ENCODE measurements around the gene HACL1.
A peak's percentile ranks its signal among the peaks of the same experiment; 100 is the strongest.

Gene HACL1

DNA sequence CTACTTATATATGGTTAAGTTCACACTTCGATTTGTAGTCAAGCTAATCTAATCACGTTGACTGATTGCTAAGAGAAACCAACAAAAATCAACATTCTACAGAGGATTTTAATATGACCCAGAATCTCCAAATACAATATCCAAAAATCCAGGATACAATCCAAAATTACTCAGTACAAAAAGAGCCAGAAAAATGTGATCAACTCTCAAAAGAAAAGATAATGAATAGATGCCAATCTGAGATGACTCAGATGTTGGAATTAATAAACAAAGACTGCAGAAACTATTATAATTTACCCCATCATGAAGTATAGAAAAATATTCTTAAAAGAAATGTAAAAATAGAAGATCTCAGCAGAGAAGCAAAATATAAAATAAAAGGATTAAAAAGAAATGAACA is 22.3 kb downstream of the HACL1 start:
- TF ChIP-seq GATA1 (IDR thresholded peaks at IDR 0.05; ENCODE audit: low read depth, low read length) (no peak), POLR2A (IDR thresholded peaks at IDR 0.05; ENCODE audit: low read length) (no peak)
- DNase-seq = no peak

DNA sequence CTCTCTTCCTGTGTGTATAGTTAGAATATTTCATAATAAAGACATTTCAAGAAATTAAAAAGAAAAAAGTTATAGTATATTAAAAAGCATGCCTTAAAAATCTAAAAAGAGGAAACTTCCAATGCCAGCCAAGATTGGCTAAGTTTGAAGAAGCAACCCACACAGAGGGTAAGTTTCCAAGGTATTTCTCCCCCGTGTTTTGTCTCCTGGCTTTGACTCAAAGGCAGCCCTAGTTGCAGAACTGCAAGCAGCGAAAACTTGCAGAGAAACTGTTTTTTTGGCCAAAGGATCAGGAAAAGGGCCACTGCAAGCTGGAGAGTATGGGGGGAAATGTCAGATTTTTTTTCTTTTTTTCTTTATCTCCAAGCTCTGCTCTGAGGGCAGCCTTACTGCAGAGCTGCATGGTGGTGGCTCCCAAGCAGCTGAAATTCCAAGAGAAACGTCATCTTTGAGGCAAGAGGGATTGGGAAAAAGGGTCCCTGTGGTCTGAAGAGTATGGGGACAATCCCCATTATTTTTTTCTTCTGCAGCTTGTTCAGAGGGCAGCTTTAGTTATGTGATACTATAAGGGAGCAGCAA is 23.0 kb downstream of the HACL1 start:
- DNase-seq = no peak
- no peak for TF ChIP-seq POLR2A (IDR thresholded peaks at IDR 0.05; ENCODE audit: low read length)
- TF ChIP-seq GATA1 (IDR thresholded peaks at IDR 0.05; ENCODE audit: low read depth, low read length) = no peak

DNA sequence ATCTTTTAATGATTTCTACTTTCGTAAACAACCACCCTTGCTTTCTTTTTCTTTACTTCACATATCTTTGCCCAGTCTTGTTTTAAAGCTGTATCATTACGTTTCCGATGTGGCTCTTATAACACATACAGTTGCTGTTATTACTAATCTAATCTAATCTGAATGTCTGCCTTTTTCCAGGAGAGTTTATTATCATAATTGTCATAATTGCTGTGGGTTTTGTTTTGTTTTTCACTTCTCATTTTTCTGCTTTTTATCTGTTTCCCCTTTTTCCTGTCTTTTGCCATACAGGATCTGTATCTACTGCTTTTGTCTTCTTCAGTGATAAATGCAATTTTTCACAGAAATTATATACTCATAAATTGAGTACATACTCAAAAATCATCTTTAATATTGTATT is 24.9 kb downstream of the HACL1 start:
- TF ChIP-seq GATA1 (IDR thresholded peaks at IDR 0.05; ENCODE audit: low read depth, low read length) (no peak), POLR2A (IDR thresholded peaks at IDR 0.05; ENCODE audit: low read length) (no peak)
- DNase-seq = peak in 1 of 2 experiments; percentile 16

DNA sequence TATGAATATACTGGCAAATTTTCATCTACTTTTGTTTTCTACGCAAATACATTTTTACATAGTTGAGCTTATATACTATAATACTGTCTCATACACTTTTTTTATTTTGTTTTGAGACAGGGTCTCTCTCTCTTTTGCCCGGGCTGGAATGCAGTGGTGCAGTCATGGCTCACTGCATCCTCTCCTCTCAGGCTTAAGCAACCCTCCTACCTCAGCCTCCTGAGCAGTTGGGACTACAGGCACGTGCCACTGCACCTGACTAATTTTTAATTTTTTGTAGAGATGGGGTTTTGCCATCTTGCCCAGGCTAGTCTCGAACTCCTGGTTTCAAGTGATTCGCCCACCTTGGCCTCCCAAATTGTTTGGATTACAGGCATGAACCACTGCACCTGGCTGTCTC is 25.9 kb downstream of the HACL1 start:
- TF ChIP-seq GATA1 (IDR thresholded peaks at IDR 0.05; ENCODE audit: low read depth, low read length) (no peak), POLR2A (IDR thresholded peaks at IDR 0.05; ENCODE audit: low read length) (no peak)
- DNase-seq = no peak

DNA sequence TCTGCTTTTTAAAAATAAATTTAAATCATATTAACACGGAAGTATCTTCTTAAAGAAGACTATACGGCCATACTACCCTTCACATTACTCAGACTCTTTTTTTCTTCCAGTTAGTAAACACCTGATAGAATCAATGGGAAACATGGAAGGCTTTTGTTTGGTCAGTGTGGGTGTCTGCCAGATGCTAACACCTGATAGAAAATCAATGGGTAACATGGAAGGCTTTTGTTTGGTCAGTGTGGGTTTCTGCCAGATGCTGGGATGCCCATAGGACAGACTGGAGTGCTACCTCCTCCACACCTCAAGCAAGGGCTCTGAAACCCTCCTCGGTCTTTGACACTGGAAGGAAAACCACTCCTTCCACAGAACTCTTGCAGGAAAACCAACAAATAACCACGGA is 29.2 kb downstream of the HACL1 start:
- DNase-seq = no peak
- TF ChIP-seq POLR2A (IDR thresholded peaks at IDR 0.05; ENCODE audit: low read length) (no peak), GATA1 (IDR thresholded peaks at IDR 0.05; ENCODE audit: low read depth, low read length) (no peak)

DNA sequence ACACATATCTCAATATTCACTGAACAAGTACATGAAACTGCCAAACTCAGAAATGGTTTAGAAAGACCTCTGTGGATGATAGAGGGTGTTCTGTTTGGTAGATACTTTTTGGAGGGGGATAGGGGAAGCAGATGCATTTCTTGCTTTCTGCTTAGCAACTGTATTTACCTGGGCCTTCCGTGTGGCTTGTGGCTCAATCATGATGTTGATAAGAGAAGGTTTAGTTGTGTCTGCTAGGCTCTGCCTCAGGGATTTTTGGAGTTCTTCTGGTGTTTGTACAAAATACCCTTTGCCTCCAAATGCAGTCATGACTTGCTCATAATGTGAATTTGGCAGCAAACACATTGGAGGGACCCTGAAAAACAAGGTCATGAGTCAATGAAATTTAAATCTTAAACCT is 38.2 kb downstream of the HACL1 start:
- DNase-seq = no peak
- TF ChIP-seq GATA1 (IDR thresholded peaks at IDR 0.05; ENCODE audit: low read depth, low read length) (no peak), POLR2A (IDR thresholded peaks at IDR 0.05; ENCODE audit: low read length) (no peak)

DNA sequence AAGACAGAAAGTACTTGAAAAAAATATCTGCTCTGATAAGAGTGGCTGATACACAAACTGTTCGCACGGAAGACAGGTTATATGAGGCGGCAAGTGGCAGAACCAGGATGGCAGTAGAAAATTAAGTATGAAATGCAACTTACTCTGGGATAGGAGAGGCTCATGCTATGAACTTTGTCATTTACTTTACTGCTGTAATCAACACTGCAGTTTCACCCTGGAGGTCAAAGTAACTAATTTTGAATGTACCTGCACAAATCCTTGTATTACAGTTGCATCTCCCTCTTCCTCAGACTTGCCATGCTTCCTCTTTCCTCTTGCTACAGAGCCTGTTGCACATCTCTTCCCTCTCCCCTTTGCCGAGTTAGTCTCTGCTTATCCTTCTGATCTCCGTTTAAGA is 38.8 kb downstream of the HACL1 start:
- TF ChIP-seq POLR2A (IDR thresholded peaks at IDR 0.05; ENCODE audit: low read length) (no peak), GATA1 (IDR thresholded peaks at IDR 0.05; ENCODE audit: low read depth, low read length) (no peak)
- DNase-seq = no peak

DNA sequence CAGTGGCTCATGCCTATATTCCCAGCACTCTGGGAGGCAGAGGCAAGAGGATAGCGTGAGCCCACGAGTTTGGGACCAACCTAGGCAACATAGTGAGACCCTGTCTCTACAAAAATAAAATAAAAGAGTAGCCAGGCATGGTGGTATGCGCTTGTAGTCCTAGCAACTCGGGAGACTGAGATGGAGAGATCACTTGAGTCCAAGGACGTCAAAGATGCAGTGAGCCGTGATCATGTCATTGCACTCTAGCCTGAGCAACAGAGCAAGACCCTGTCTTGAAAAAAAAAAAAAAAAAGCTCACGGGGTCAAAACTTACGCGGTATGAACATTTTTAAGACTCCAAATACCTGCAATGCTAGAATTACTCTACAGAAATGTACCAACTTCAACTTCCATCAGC is 42.8 kb downstream of the HACL1 start:
- no peak for TF ChIP-seq POLR2A (IDR thresholded peaks at IDR 0.05; ENCODE audit: low read length)
- TF ChIP-seq GATA1 (IDR thresholded peaks at IDR 0.05; ENCODE audit: low read depth, low read length) = no peak
- DNase-seq = no peak

DNA sequence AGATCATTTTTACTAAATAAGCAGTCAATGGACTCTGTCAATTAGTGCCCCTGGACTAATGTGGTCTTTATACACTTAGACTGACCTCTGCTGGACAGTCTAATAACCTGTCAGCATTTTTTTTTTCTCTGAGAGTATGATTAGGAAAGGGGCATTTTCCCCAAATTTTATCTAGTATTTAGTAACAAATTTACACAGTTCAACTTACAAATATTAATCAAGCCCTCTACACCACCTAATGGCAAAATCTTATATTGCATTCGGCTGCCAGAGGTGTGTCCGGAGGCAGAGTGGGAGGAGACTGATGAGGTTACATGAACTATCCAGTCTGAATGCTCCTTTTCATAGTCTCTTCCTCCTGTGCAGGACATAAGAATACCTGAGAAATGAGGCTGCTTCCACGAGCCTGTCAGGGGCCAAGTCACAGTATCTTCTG is 43.8 kb downstream of the HACL1 start:
- DNase-seq = peak; percentile 77

DNA sequence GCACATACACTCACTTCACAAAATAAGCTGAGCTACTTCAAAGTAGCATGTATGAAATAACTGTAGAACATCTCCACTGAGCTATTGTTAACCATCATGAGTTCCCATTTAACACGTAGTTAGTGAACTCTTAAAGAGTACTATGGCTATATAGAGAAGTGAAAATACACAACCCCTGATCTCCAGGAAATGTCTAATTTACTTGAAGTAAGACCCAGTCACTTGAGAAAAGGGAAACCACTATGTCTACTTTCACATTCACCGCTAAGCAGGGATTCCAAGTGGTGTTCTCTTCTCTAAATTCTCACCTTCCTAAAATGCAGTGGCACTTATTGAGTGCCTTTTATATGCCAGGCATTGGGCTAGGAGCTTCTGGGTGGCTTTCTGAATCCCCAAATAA is 44.9 kb downstream of the HACL1 start:
- TF ChIP-seq GATA1 (IDR thresholded peaks at IDR 0.05; ENCODE audit: low read depth, low read length) (no peak), POLR2A (IDR thresholded peaks at IDR 0.05; ENCODE audit: low read length) (no peak)

More for the DNA sequence above, 43.8 kb downstream of the HACL1 start:
- no peak for TF ChIP-seq POLR2A (IDR thresholded peaks at IDR 0.05; ENCODE audit: low read length)
- TF ChIP-seq GATA1 (IDR thresholded peaks at IDR 0.05; ENCODE audit: low read depth, low read length) = no peak

DNA sequence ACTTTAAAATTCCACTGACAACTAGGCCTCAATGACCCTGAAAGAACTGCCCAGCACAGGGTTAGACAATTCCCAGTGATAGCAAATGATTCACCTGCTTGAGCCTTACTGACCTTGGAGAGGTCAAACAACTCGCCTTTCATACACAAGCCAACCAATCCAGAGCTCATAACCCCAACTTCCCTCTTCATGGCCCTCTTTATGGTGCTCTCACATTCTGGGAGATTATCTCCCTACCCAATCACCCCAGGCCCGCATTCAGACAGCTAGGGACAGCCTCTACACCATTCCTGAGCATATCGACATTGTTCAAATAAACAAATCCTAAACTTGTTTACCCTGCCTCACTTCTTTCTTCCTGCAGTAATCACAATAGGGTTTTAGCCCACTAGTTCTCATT is 47.6 kb downstream of the HACL1 start:
- DNase-seq = no peak
- no peak for TF ChIP-seq POLR2A (IDR thresholded peaks at IDR 0.05; ENCODE audit: low read length)

More for the DNA sequence above, 44.9 kb downstream of the HACL1 start:
- DNase-seq = no peak

DNA sequence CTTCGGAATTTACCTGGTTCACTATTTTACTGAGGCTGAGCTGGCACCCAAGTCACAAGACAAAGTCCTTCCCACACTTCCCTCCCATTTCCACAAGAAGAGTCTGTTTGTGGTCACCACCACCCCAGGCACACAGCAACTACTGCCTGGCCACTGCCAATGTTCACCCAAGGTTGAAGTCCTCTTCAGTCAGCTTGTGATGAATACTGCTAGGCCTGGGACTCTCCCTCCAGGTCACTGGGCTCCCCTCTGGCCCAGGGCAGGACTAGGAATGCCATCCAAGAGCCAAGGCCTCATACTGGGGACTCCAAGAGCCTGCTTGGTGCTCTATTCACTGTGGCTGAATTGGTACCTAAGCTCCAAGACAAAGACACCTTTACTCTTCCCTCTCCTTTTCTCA is 49.5 kb downstream of the HACL1 start:
- DNase-seq = no peak
- TF ChIP-seq GATA1 (IDR thresholded peaks at IDR 0.05; ENCODE audit: low read depth, low read length) (no peak), POLR2A (IDR thresholded peaks at IDR 0.05; ENCODE audit: low read length) (no peak)

DNA sequence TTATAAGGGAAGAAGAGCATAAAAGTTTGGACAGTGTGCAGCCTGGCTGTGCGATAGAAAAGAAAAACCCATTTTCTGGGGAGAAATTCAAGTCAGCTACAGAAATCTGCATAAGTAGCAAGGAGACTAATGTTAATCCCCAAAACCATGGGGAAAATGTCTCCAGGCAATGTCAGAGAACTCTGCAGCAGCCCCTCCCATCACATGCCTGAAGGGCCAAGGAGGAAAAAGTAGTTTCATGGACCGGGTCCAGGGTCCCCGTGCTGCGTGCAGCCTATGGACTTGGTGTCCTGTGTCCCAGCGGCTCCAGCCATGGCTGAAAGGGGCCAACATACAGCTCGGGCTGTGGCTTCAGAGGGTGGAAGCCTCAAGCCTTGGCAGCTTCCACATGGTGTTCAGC is 51.5 kb downstream of the HACL1 start:
- no peak for TF ChIP-seq POLR2A (IDR thresholded peaks at IDR 0.05; ENCODE audit: low read length)
- TF ChIP-seq GATA1 (IDR thresholded peaks at IDR 0.05; ENCODE audit: low read depth, low read length) = no peak
- no peak for DNase-seq

DNA sequence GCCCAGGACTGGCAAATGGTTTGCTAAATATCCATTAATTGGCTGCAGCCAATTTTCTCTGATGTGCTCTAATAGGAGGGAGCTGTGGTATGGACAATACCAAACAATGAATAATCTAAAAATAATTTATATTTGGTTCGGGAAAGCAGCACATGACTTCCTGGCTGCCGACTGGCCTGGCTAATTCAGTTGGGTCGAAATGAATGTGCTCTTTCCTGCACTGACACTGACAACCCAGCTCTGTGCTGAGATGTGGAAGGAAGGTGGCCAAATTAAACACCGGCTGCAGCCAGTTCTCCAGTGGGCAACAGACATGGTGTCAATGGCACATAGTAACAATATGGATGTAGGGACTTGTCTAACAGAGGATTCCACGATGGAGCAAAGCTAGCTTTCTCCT is 58.8 kb downstream of the HACL1 start:
- TF ChIP-seq GATA1 (IDR thresholded peaks at IDR 0.05; ENCODE audit: low read depth, low read length) (no peak), POLR2A (IDR thresholded peaks at IDR 0.05; ENCODE audit: low read length) (no peak)
- no peak for DNase-seq

DNA sequence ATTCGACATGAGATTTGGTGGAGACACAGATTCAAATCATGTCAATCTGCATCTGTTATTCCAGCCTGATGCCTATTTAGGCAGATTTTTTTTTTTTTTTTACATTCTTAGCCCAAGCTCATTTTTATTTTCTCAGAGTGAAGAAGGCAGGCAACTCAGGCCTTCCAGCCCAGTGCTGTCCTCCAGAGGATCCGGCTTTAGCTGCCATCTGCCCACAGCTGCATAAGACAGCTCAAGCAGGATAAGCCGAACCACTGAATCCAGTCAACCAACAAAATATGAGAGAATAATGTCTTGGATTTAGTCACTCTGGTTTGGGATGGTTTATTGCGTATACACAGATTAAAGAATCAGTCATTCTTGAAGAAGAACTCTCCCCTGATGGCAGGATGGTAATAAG is 60.0 kb downstream of the HACL1 start:
- TF ChIP-seq POLR2A (IDR thresholded peaks at IDR 0.05; ENCODE audit: low read length) = no peak
- TF ChIP-seq GATA1 (IDR thresholded peaks at IDR 0.05; ENCODE audit: low read depth, low read length) = no peak
- DNase-seq = no peak

DNA sequence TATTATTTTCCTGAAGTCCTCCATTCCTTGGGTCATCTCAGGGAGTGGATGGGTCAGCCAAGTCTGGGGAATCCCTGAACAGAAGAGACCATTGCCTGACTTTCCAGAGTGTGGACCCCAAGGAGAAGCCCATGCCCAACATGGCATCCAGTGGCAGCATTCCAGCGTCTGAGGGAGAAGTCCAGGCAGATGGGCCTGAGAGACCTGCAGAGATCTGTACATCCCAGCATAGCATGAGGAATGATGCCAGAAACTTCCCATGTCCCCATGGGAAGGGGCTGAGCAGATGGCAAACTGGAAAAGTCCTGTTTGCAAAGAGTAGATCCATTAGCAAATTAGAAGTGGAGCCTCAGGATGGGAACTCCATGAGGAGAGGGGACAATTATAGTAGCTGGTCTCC is 62.3 kb downstream of the HACL1 start:
- TF ChIP-seq GATA1 (IDR thresholded peaks at IDR 0.05; ENCODE audit: low read depth, low read length) = no peak
- TF ChIP-seq POLR2A (IDR thresholded peaks at IDR 0.05; ENCODE audit: low read length) = no peak
- DNase-seq = no peak

All from erythroblast (primary cell).